Esophagus squamous epithelium (tissue), 5 donors: Measurements from ENCODE around the gene B3GNT4. TPM values are rescaled to one million over a fixed set of nuclear protein-coding genes. Genes with fewer than 3 reads are reported as not detected.
"Not testable (repeated sequence)": the region's sequence is repeated elsewhere in the genome, so short reads cannot be mapped to it uniquely, and the experiment has no call there.

Experiments
- DNase-seq: peaks from one replicate; lab custom pipeline; 2025; lab: John Stamatoyannopoulos, UW
- H3K27ac ChIP-seq, 4 donors: fragments of 200-600 bp; sonication (generic); one replicate each; pipeline ENCODE4 v1.5.1; 2016 to 2019; ENCODE audit warnings: mild to moderate bottlenecking in 1 of 4
- H3K27me3 ChIP-seq, 4 donors: fragments of 200-600 bp; sonication (generic); 1 replicate in 3 of 4; 2 replicates in 1 of 4; pipeline versions ENCODE4 v1.5.1 to v1.6.0; 2017 to 2021; ENCODE audit warnings: antibody characterized with exemption in 1 of 4
- H3K36me3 ChIP-seq, 3 donors: fragments of 200-600 bp; sonication (generic); one replicate each; pipeline ENCODE4 v1.5.1; 2016 to 2019
- H3K4me1 ChIP-seq, 3 donors: fragments of 200-600 bp; sonication (generic); one replicate each; pipeline ENCODE4 v1.5.1; 2017 to 2019
- H3K4me3 ChIP-seq, 4 donors: fragments of 200-600 bp; sonication (generic); 1 replicate in 3 of 4; 2 replicates in 1 of 4; pipeline ENCODE4 v1.5.1; 2016 to 2019; ENCODE audit warnings: mild to moderate bottlenecking in 2 of 4, moderate library complexity in 1 of 4
- H3K9me3 ChIP-seq, 3 donors: fragments of 200-600 bp; sonication (generic); one replicate each; pipeline ENCODE4 v1.5.1; 2016 to 2019
- CTCF ChIP-seq, 6 experiments: fragments of 450-650 bp in 4 of 6; fragments of 200-600 bp in 2 of 6; sonication (generic) in 2 of 6; IDR thresholded peaks; one replicate each; pipeline ENCODE4 v1.5.1; 2016 to 2019; ENCODE audit warnings: antibody characterized with exemption in 6 of 6, mild to moderate bottlenecking in 4 of 6, moderate library complexity in 4 of 6
- POLR2A ChIP-seq, 4 donors: fragments of 450-650 bp; IDR thresholded peaks; one replicate each; pipeline ENCODE4 v1.6.1; 2017; ENCODE audit warnings: antibody characterized with exemption in 4 of 4, mild to moderate bottlenecking in 4 of 4, moderate library complexity in 3 of 4
- WGBS, 2 donors: methylation state at CpG; one replicate each; pipeline ENCODE4 v1.1.5; 2018; 5-methylcytosine and 5-hydroxymethylcytosine counted together
- intact Hi-C: fragments of 100-400 bp; cut with DNase I; formaldehyde crosslinking; loops from one replicate; pipeline ENCODE4 v1.15.0; 2022
- small RNA-seq, 4 donors: library from RNA; depleted of rRNA; stranded (forward); fragments of <200 nt; gene quantifications; one replicate each; pipeline ENCODE3, GENCODE V24; 2016
- total RNA-seq, 4 donors: library from RNA; depleted of rRNA; stranded (reverse); fragments of >200 nt; gene quantifications; one replicate each; pipeline ENCODE4 v1.1.0, GENCODE V29; 2016
- donor health status: DM: yes; HTN: yes; CAD: no.

The B3GNT4 gene
- total RNA-seq, 4 donors from 2014 or later = 0.35 to 1.1 (median 0.47) TPM

GRCh38 chr12:122244565-122245371 is 41.3 kb downstream of the B3GNT4 start:
- intact Hi-C loops = no loop called here
- TF ChIP-seq POLR2A (IDR thresholded peaks at IDR 0.05) (no peak), CTCF (IDR thresholded peaks at IDR 0.05) (no peak)
- no peak for DNase-seq
- Histone ChIP-seq H3K9me3 (no peaks in the 10 kb centered on the region), H3K27ac (no peak overlapping the region), H3K4me1 (no peaks in the 10 kb centered on the region), H3K27me3 (no peaks in the 10 kb centered on the region), H3K4me3 (no peak overlapping the region), H3K36me3 (peaks cover 0 to 80% (median 20%) of the 10 kb centered on the region in 3 donors)
- 70 to 81% methylated on average over 10 to 11 of the region's 11 CpGs for WGBS, 2 donors

- no peak for DNase-seq
- peaks cover 0 to 80% (median 23%) of the 10 kb centered on the region in 3 donors for H3K36me3 ChIP-seq
These were observed 42.0 kb downstream of the B3GNT4 start for GRCh38 chr12:122245553-122245952.

GRCh38 chr12:122250047-122250446 is 46.5 kb downstream of the B3GNT4 start:
- peaks cover 0 to 76% (median 10%) of the 10 kb centered on the region in 3 donors for H3K36me3 ChIP-seq

More at GRCh38 chr12:122245553-122245952, 42.0 kb downstream of the B3GNT4 start:
- TF ChIP-seq CTCF (IDR thresholded peaks at IDR 0.05) = no peak
- TF ChIP-seq POLR2A (IDR thresholded peaks at IDR 0.05) = no peak
- no peak overlapping the region for H3K27ac ChIP-seq
- H3K4me3 ChIP-seq = no peak overlapping the region
- H3K9me3 ChIP-seq = no peaks in the 10 kb centered on the region
- intact Hi-C loops = no loop called here
- 100% methylated on average over 1 of the region's 1 CpG for WGBS, 2 donors
- no peaks in the 10 kb centered on the region for H3K4me1 ChIP-seq
- H3K27me3 ChIP-seq = no peaks in the 10 kb centered on the region

GRCh38 chr12:122250536-122250935 is 47.0 kb downstream of the B3GNT4 start:
- Histone ChIP-seq H3K4me1 (no peaks in the 10 kb centered on the region), H3K9me3 (no peaks in the 10 kb centered on the region), H3K27ac (no peak overlapping the region), H3K36me3 (peaks cover 0 to 79% (median 10%) of the 10 kb centered on the region in 3 donors), H3K4me3 (no peak overlapping the region), H3K27me3 (no peaks in the 10 kb centered on the region)
- no peak for DNase-seq
- TF ChIP-seq CTCF (IDR thresholded peaks at IDR 0.05) (no peak), POLR2A (IDR thresholded peaks at IDR 0.05) (no peak)
- WGBS, 2 donors = 91% methylated on average over 8 of the region's 8 CpGs
- intact Hi-C loops = no loop called here

More at GRCh38 chr12:122250047-122250446, 46.5 kb downstream of the B3GNT4 start:
- 93% methylated on average over 6 of the region's 6 CpGs for WGBS, 2 donors
- H3K9me3 ChIP-seq = no peaks in the 10 kb centered on the region
- H3K4me3 ChIP-seq = no peak overlapping the region
- H3K27me3 ChIP-seq = no peaks in the 10 kb centered on the region
- TF ChIP-seq POLR2A (IDR thresholded peaks at IDR 0.05) (no peak), CTCF (IDR thresholded peaks at IDR 0.05) (no peak)
- H3K4me1 ChIP-seq = no peaks in the 10 kb centered on the region
- H3K27ac ChIP-seq = no peak overlapping the region
- intact Hi-C loops = no loop called here
- no peak for DNase-seq

GRCh38 chr12:122258462-122258861 is 55.0 kb downstream of the B3GNT4 start:
- H3K4me3 ChIP-seq, DNase-seq, intact Hi-C loops, H3K9me3 ChIP-seq, H3K4me1 ChIP-seq, H3K27me3 ChIP-seq, H3K27ac ChIP-seq: not testable (repeated sequence)
- H3K36me3 ChIP-seq = peaks cover 13 to 97% (median 30%) of the 10 kb centered on the region in 3 donors
- WGBS, 2 donors = 90% methylated on average over 4 of the region's 4 CpGs

Small RNAs within 50 kb of the gene (small RNA-seq; reads per million reads assigned to genes)
- 0 to 0.27 (median 0.16) reads per million in 4 donors for gene DIABLO

Other genes with a start within 250 kb of the B3GNT4 start
- gene BCL7A, start 181.8 kb upstream of the B3GNT4 start, total RNA-seq = 1 to 10 TPM; 2.5 to 8.6 (median 5.1) TPM
- gene MLXIP, start 125.0 kb upstream of the B3GNT4 start, total RNA-seq = 10 to 100 TPM in 3 of 4 donors, 1 to 10 TPM in 1; 9.6 to 20.0 (median 11.4) TPM
- not detected for gene IL31, start 29.5 kb upstream of the B3GNT4 start, total RNA-seq
- under 1 TPM in 2 of 4 donors, not detected in 2; 0.59 to 0.70 TPM for gene LRRC43, start 20.6 kb upstream of the B3GNT4 start, total RNA-seq
- gene DIABLO, start 22.3 kb downstream of the B3GNT4 start, total RNA-seq = 10 to 100 TPM; 21.6 to 50.0 (median 41.3) TPM
- 10 to 100 TPM; 11.5 to 16.7 (median 12.6) TPM for gene VPS33A, start 62.8 kb downstream of the B3GNT4 start, total RNA-seq
- 100 to 1,000 TPM in 3 of 4 donors, 10 to 100 TPM in 1; 78.7 to 147 (median 118) TPM for gene CLIP1, start 219.0 kb downstream of the B3GNT4 start, total RNA-seq